ENCODE measurements around the gene PDE1C.

PDE1C gene

GRCh38 chr7:32059289-32060011, 10.8 kb downstream of the PDE1C start:
- H3K4me3 ChIP-seq (ENCODE audit: low read depth, low read length): no peak overlapping the region
- no peak overlapping the region for H3K9ac ChIP-seq (ENCODE audit: low read length)
- peaks cover 20% of the 10 kb centered on the region for H3K4me1 ChIP-seq (ENCODE audit: control insufficient read depth, insufficient read depth, low read length)
- H3K27me3 ChIP-seq (ENCODE audit: control insufficient read depth, insufficient read depth, low read length): peaks cover 25% of the 10 kb centered on the region
- no peak overlapping the region for H3K27ac ChIP-seq (ENCODE audit: low read depth, low read length)
- H3K36me3 ChIP-seq (ENCODE audit: control insufficient read depth, insufficient read depth, low read length): no peaks in the 10 kb centered on the region
- no peaks in the 10 kb centered on the region for H3K9me3 ChIP-seq (ENCODE audit: control insufficient read depth, insufficient read depth, low read depth, low read length)

- H3K4me3 ChIP-seq (ENCODE audit: low read depth, low read length): no peak overlapping the region
- no peak overlapping the region for H3K27ac ChIP-seq (ENCODE audit: low read depth, low read length)
- peaks cover 20% of the 10 kb centered on the region for H3K4me1 ChIP-seq (ENCODE audit: control insufficient read depth, insufficient read depth, low read length)
- peaks cover 18% of the 10 kb centered on the region for H3K27me3 ChIP-seq (ENCODE audit: control insufficient read depth, insufficient read depth, low read length)
- H3K36me3 ChIP-seq (ENCODE audit: control insufficient read depth, insufficient read depth, low read length): no peaks in the 10 kb centered on the region
- no peaks in the 10 kb centered on the region for H3K9me3 ChIP-seq (ENCODE audit: control insufficient read depth, insufficient read depth, low read depth, low read length)
- H3K9ac ChIP-seq (ENCODE audit: low read length): no peak overlapping the region
These were observed 12.2 kb downstream of the PDE1C start for GRCh38 chr7:32058002-32058401.

GRCh38 chr7:32056767-32057166, 13.4 kb downstream of the PDE1C start:
- H3K9ac ChIP-seq (ENCODE audit: low read length): no peak overlapping the region
- peaks cover 20% of the 10 kb centered on the region for H3K4me1 ChIP-seq (ENCODE audit: control insufficient read depth, insufficient read depth, low read length)
- H3K4me3 ChIP-seq (ENCODE audit: low read depth, low read length): no peak overlapping the region
- no peaks in the 10 kb centered on the region for H3K9me3 ChIP-seq (ENCODE audit: control insufficient read depth, insufficient read depth, low read depth, low read length)
- no peak overlapping the region for H3K27ac ChIP-seq (ENCODE audit: low read depth, low read length)
- H3K27me3 ChIP-seq (ENCODE audit: control insufficient read depth, insufficient read depth, low read length): peaks cover 10% of the 10 kb centered on the region
- H3K36me3 ChIP-seq (ENCODE audit: control insufficient read depth, insufficient read depth, low read length): no peaks in the 10 kb centered on the region

GRCh38 chr7:32053204-32053603, 17.0 kb downstream of the PDE1C start:
- H3K4me3 ChIP-seq (ENCODE audit: low read depth, low read length): no peak overlapping the region
- H3K27me3 ChIP-seq (ENCODE audit: control insufficient read depth, insufficient read depth, low read length): peaks cover 5% of the 10 kb centered on the region; the same call in 1 of the 2 replicates
- 0 out of 2 replicates have a peak, but pooled peaks cover 3% of the 10 kb centered on the region for H3K4me1 ChIP-seq (ENCODE audit: control insufficient read depth, insufficient read depth, low read length)
- no peaks in the 10 kb centered on the region for H3K9me3 ChIP-seq (ENCODE audit: control insufficient read depth, insufficient read depth, low read depth, low read length)
- no peak overlapping the region for H3K9ac ChIP-seq (ENCODE audit: low read length)
- H3K36me3 ChIP-seq (ENCODE audit: control insufficient read depth, insufficient read depth, low read length): no peaks in the 10 kb centered on the region
- no peak overlapping the region for H3K27ac ChIP-seq (ENCODE audit: low read depth, low read length)

GRCh38 chr7:32051128-32051527, 19.1 kb downstream of the PDE1C start:
- Histone ChIP-seq H3K36me3 (ENCODE audit: control insufficient read depth, insufficient read depth, low read length) (no peaks in the 10 kb centered on the region), H3K9me3 (ENCODE audit: control insufficient read depth, insufficient read depth, low read depth, low read length) (no peaks in the 10 kb centered on the region)

GRCh38 chr7:32049599-32049998, 20.6 kb downstream of the PDE1C start:
- Histone ChIP-seq H3K9ac (ENCODE audit: low read length) (no peak overlapping the region), H3K27ac (ENCODE audit: low read depth, low read length) (no peak overlapping the region), H3K4me3 (ENCODE audit: low read depth, low read length) (no peak overlapping the region), H3K27me3 (ENCODE audit: control insufficient read depth, insufficient read depth, low read length) (no peaks in the 10 kb centered on the region; the same call in 1 of the 2 replicates), H3K4me1 (ENCODE audit: control insufficient read depth, insufficient read depth, low read length) (peaks cover 6% of the 10 kb centered on the region; the same call in 1 of the 2 replicates), H3K36me3 (ENCODE audit: control insufficient read depth, insufficient read depth, low read length) (no peaks in the 10 kb centered on the region), H3K9me3 (ENCODE audit: control insufficient read depth, insufficient read depth, low read depth, low read length) (no peaks in the 10 kb centered on the region)

More at GRCh38 chr7:32051128-32051527, 19.1 kb downstream of the PDE1C start:
- Histone ChIP-seq H3K4me3 (ENCODE audit: low read depth, low read length) (no peak overlapping the region), H3K27me3 (ENCODE audit: control insufficient read depth, insufficient read depth, low read length) (no peaks in the 10 kb centered on the region; the same call in 1 of the 2 replicates), H3K4me1 (ENCODE audit: control insufficient read depth, insufficient read depth, low read length) (no peaks in the 10 kb centered on the region), H3K27ac (ENCODE audit: low read depth, low read length) (no peak overlapping the region), H3K9ac (ENCODE audit: low read length) (no peak overlapping the region)

- H3K4me1 ChIP-seq (ENCODE audit: control insufficient read depth, insufficient read depth, low read length): peaks cover 9% of the 10 kb centered on the region; the same call in 1 of the 2 replicates
- no peak overlapping the region for H3K9ac ChIP-seq (ENCODE audit: low read length)
- H3K9me3 ChIP-seq (ENCODE audit: control insufficient read depth, insufficient read depth, low read depth, low read length): no peaks in the 10 kb centered on the region
- H3K27ac ChIP-seq (ENCODE audit: low read depth, low read length): no peak overlapping the region
- H3K4me3 ChIP-seq (ENCODE audit: low read depth, low read length): no peak overlapping the region
- no peaks in the 10 kb centered on the region for H3K36me3 ChIP-seq (ENCODE audit: control insufficient read depth, insufficient read depth, low read length)
- H3K27me3 ChIP-seq (ENCODE audit: control insufficient read depth, insufficient read depth, low read length): no peaks in the 10 kb centered on the region
These were observed 21.2 kb downstream of the PDE1C start for GRCh38 chr7:32048970-32049491.

GRCh38 chr7:32047801-32048200, 22.4 kb downstream of the PDE1C start:
- Histone ChIP-seq H3K36me3 (ENCODE audit: control insufficient read depth, insufficient read depth, low read length) (no peaks in the 10 kb centered on the region), H3K9ac (ENCODE audit: low read length) (no peak overlapping the region), H3K4me3 (ENCODE audit: low read depth, low read length) (no peak overlapping the region), H3K27ac (ENCODE audit: low read depth, low read length) (no peak overlapping the region), H3K9me3 (ENCODE audit: control insufficient read depth, insufficient read depth, low read depth, low read length) (no peaks in the 10 kb centered on the region), H3K27me3 (ENCODE audit: control insufficient read depth, insufficient read depth, low read length) (no peaks in the 10 kb centered on the region), H3K4me1 (ENCODE audit: control insufficient read depth, insufficient read depth, low read length) (peaks cover 9% of the 10 kb centered on the region; the same call in 1 of the 2 replicates)

- peaks cover 9% of the 10 kb centered on the region; the same call in 1 of the 2 replicates for H3K4me1 ChIP-seq (ENCODE audit: control insufficient read depth, insufficient read depth, low read length)
- no peaks in the 10 kb centered on the region for H3K27me3 ChIP-seq (ENCODE audit: control insufficient read depth, insufficient read depth, low read length)
- no peaks in the 10 kb centered on the region for H3K36me3 ChIP-seq (ENCODE audit: control insufficient read depth, insufficient read depth, low read length)
- H3K4me3 ChIP-seq (ENCODE audit: low read depth, low read length): no peak overlapping the region
- H3K9me3 ChIP-seq (ENCODE audit: control insufficient read depth, insufficient read depth, low read depth, low read length): no peaks in the 10 kb centered on the region
- H3K27ac ChIP-seq (ENCODE audit: low read depth, low read length): no peak overlapping the region
- no peak overlapping the region for H3K9ac ChIP-seq (ENCODE audit: low read length)
These were observed 23.1 kb downstream of the PDE1C start for GRCh38 chr7:32047075-32047474.

GRCh38 chr7:32045228-32045627, 25.0 kb downstream of the PDE1C start:
- H3K36me3 ChIP-seq (ENCODE audit: control insufficient read depth, insufficient read depth, low read length): no peaks in the 10 kb centered on the region
- H3K4me1 ChIP-seq (ENCODE audit: control insufficient read depth, insufficient read depth, low read length): peaks cover 9% of the 10 kb centered on the region; the same call in 1 of the 2 replicates
- 0 out of 2 replicates have a peak, but pooled peaks cover 3% of the 10 kb centered on the region for H3K27me3 ChIP-seq (ENCODE audit: control insufficient read depth, insufficient read depth, low read length)
- H3K9me3 ChIP-seq (ENCODE audit: control insufficient read depth, insufficient read depth, low read depth, low read length): no peaks in the 10 kb centered on the region
- H3K27ac ChIP-seq (ENCODE audit: low read depth, low read length): no peak overlapping the region
- H3K9ac ChIP-seq (ENCODE audit: low read length): no peak overlapping the region
- H3K4me3 ChIP-seq (ENCODE audit: low read depth, low read length): no peak overlapping the region

- Histone ChIP-seq H3K9me3 (ENCODE audit: control insufficient read depth, insufficient read depth, low read depth, low read length) (no peaks in the 10 kb centered on the region), H3K36me3 (ENCODE audit: control insufficient read depth, insufficient read depth, low read length) (no peaks in the 10 kb centered on the region)
These were observed 25.5 kb downstream of the PDE1C start for GRCh38 chr7:32044739-32045138.

More at GRCh38 chr7:32044739-32045138, 25.5 kb downstream of the PDE1C start:
- H3K27ac ChIP-seq (ENCODE audit: low read depth, low read length): no peak overlapping the region
- peaks cover 9% of the 10 kb centered on the region; the same call in 1 of the 2 replicates for H3K4me1 ChIP-seq (ENCODE audit: control insufficient read depth, insufficient read depth, low read length)
- H3K4me3 ChIP-seq (ENCODE audit: low read depth, low read length): no peak overlapping the region
- H3K27me3 ChIP-seq (ENCODE audit: control insufficient read depth, insufficient read depth, low read length): 0 out of 2 replicates have a peak, but pooled peaks cover 3% of the 10 kb centered on the region
- H3K9ac ChIP-seq (ENCODE audit: low read length): no peak overlapping the region

Data from HUES6 (cell line).